Body of pancreas (tissue), 4 donors: Measurements from ENCODE around the gene UGT3A2.

ENCODE experiments used
- POLR2A ChIP-seq, 3 donors: fragments of 450-650 bp; IDR thresholded peaks; one replicate each; pipeline ENCODE4 v1.6.1; 2016; ENCODE audit warnings: antibody characterized with exemption in 3 of 3, mild to moderate bottlenecking in 2 of 3
- TF ChIP-seq, protein P1 (sequence below), 7 experiments: fragments of 450-650 bp in 4 of 7; fragments of 200-600 bp in 3 of 7; sonication (generic) in 3 of 7; IDR thresholded peaks; one replicate each; pipeline ENCODE4 v1.5.1; 2016 to 2019; ENCODE audit warnings: antibody characterized with exemption in 7 of 7

DNA sequence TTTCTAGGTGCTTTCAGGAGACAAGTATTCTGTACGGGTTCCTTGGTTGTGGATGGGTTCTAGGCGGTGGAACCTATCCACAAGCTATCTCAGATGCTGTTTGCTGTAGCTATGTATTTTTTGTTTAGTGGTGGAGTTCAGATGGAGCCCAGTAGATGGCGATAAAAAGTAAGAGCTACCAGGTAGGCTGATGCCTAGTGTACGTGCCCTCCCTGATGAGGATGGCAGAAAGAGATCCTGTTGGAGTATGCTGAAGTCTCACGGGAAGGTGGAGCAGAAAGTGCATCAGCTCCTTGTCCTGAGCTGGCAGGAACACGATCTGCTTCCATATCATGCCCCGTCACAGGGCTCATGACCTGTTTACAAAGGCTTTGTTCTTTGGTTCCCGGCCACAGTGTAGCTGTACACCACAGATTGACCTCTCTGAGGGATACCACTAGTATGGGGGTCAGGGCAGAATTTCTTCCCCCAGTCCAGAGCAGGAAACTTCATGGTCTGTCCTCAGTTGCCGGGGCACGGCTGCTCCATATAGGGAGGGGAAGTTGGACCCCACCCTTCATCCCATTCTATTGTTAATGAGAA is 12.6 kb upstream of the UGT3A2 start:
- TF ChIP-seq, protein P1, sequence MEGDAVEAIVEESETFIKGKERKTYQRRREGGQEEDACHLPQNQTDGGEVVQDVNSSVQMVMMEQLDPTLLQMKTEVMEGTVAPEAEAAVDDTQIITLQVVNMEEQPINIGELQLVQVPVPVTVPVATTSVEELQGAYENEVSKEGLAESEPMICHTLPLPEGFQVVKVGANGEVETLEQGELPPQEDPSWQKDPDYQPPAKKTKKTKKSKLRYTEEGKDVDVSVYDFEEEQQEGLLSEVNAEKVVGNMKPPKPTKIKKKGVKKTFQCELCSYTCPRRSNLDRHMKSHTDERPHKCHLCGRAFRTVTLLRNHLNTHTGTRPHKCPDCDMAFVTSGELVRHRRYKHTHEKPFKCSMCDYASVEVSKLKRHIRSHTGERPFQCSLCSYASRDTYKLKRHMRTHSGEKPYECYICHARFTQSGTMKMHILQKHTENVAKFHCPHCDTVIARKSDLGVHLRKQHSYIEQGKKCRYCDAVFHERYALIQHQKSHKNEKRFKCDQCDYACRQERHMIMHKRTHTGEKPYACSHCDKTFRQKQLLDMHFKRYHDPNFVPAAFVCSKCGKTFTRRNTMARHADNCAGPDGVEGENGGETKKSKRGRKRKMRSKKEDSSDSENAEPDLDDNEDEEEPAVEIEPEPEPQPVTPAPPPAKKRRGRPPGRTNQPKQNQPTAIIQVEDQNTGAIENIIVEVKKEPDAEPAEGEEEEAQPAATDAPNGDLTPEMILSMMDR (IDR thresholded peaks at IDR 0.05), result peak; percentile 36 to 65 (median 57)
- no peak for TF ChIP-seq POLR2A (IDR thresholded peaks at IDR 0.05)
